HL-60/S4 (cell line): Measurements from ENCODE around the gene TNFRSF14.
"Not testable (repeated sequence)": the region's sequence is repeated elsewhere in the genome, so short reads cannot be mapped to it uniquely, and the experiment has no call there.

Source experiments
- in situ Hi-C: fragments of 300-500 bp; cut with MboI; formaldehyde crosslinking; loops from 2 replicates; pipeline ENCODE4 v1.14.3; 2022; ENCODE audit warnings: low sequenced_read_pairs

Gene TNFRSF14

DNA sequence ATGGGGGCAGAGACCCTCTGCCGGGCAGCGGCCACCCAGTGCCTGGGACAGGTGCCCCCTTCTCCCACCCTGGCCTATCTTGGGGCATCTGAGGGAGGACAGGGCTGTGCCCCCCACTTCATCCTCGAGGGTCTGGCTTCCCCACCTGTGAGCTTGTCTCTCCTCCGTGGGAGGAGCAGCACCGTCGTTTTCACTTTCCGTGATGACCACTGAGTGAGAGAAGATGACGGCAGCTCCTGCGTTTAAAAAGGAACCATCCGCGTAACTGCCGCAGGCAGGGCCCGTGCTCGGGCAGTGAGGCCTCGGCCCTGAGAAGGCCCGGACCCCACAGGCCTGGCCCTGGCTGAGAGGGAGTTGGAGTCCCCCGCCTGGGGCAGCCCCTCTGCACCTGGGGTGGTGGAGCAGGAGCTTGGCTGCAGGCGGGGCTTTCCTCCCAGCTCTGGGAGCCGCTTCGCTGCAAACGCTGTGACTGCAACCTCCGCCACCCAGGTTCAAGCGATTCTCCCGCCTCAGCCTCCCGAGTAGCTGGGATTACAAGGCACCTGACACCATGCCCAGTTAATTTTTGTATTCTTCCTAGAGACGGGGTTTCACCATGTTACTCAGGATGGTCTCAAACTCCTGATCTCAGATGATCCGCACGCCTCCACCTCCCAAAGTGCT lies 6.7 kb upstream of the TNFRSF14 start:
- in situ Hi-C loops, result loop anchor here (10.0 to 25.0 kb wide), 2 partner anchors 135 to 362 kb away; partner anchors contain the start of genes FAAP20 and PEX10

DNA sequence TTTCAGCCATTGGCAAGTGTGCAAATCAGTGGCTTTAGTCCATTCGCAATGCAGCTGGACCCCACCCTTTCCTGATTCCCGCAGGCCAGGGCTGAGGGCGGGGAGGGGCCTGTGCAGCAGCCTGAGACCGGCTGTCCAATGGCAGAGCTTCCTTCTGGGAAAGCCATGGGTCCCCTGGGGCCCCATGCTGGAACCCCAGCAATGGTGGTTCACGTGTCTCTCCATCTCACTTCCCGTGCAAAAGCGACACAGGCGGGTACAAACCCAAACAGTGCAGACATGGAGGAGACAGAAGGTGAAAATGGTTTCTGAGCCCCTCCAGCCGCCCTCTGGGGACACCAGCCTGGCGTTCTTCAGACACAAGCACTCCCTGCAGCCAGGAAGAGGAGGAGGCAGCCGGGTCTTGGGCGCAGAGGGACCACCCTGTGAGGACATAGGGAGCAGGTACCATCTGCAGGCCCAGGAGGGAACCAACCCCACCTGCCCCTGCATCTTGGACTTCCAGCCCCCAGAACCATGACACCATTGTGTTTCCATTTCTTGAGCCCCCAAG lies 5.8 kb upstream of the TNFRSF14 start:
- in situ Hi-C loops, result not testable (repeated sequence)

DNA sequence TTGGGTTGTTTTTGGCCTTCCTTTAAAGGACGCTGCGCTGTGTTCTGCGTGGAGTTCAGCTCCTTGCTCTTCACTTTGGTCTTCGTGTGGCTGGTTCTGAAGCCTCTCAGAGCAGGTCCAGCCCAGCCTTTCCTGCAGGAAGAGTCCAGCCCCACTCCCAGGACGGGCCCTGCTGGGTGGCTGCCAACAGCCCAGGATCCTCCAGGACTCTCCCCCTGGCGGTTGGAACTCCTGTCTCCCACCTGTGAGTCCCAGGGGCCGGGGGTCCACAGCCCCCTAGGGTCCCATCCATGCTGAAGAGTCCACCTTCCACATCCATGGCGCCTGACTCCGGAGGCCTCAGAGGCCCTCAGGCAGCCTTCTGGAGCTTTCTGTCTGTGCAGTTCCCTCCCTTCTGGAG lies 4.6 kb upstream of the TNFRSF14 start:
- in situ Hi-C loops, result not testable (repeated sequence)

DNA sequence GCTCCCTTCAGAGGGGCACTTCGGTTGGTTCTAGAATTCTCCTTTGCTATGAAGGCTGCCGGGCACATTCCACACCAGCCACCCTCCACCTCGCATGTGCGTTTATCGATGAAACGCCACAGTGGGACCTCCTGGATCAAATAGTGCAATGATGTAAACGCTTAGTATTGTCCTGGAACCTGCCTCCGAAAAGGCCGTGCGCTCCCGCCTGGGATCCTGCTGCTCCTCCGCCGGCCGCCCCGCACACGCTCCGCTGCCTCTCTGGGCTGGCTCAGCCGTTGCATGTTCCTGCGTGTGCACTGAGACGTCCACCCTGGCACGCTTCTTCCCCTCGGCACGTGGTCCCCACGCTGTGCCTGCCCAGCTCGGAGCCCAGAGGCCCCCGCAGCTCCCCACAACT lies 4.0 kb upstream of the TNFRSF14 start:
- in situ Hi-C loops, result no loop called here

DNA sequence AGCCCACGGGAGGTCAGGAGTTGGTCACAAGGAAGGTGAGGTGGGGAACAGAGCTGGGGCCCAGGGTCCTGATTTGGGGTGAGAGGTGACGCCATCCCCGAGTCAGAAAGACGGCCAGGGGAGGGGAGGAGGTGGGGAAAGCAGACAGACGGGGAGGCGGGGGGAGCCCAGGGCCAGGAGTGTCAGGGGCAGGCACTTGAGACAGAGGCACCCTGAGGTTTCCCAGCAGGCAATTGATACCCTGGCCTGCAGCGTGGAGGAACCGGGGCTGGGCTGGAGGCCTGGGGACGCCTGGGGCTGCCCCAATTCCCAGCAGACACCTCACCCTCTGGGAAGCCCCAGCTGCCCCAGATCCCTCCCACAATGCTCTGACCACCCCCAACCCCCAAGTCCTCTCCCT lies 3.1 kb upstream of the TNFRSF14 start:
- in situ Hi-C loops, result not testable (repeated sequence)

DNA sequence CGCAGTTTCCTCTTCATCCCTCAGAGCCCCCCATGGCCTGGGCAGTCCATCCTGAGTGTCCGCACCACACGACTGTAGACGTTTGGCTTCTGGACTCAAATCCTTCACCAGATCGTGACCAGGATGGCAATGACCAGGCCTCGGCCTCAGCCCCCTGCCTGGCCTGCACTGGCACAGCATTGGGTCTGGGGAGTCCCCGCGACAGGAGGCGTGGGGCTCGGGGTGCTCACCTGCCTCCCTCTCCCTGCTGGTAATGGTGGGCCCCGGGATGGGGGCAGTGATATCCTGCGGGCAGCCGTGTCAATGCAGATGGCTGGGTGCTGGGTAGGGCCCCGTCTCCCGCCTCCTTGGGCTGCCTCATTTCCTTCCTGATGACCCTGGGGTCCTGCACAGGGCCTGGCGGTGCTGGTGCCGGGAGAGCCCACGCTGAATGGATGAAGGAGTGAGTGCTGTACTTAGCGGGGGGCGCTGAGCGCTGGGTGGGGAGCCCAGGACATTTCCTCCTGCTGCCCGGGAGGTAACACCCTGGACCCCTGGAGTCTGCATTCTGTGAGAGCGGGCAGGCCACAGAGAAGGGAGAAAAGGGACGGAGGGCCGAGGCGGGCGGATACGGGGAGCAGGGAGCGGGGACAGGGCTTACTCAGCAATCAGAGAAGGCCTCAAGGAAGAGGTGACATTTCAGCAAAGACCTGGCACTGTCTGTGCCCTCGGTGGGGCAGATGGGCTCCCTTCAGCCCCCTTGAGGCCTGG lies 2.1 kb upstream of the TNFRSF14 start:
- in situ Hi-C loops, result no loop called here

DNA sequence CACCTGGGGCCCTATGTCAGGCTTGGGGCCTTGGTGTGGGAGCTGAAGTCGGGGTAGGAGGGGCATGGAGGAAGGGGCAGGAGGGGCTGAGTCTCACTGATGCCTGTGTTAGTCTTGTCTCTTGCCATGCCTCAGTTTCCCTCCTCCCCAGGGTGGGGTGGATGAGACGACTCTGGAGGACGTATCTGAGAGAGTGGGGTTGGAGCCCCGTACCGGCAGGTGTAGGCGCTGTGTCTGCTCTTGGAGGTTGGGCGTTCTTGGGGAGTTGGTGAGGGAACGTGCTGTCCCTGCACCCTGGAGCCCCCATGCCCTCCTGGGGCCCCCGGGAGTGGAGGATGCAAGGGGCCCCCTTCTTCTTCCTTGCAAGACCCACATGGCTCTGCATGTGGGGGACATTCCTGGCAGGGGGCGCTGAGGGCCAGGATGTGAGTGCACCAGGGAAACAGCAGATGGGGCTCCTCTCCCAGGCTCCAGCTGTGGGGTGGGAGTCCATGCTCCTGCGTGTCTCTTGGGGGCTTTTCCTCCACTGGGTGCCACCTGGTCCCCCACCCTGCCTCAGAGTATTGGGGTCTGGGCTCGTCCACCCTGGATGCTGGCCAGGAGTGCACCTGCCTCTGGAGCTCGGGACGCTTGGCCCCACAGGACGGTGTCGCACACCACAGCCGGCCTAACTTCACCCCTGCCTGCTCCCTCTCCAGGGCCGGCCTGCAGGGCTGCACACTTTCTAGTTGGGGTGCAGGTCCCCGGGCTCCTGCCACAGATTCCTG lies 1.4 kb upstream of the TNFRSF14 start:
- in situ Hi-C loops, result no loop called here

DNA sequence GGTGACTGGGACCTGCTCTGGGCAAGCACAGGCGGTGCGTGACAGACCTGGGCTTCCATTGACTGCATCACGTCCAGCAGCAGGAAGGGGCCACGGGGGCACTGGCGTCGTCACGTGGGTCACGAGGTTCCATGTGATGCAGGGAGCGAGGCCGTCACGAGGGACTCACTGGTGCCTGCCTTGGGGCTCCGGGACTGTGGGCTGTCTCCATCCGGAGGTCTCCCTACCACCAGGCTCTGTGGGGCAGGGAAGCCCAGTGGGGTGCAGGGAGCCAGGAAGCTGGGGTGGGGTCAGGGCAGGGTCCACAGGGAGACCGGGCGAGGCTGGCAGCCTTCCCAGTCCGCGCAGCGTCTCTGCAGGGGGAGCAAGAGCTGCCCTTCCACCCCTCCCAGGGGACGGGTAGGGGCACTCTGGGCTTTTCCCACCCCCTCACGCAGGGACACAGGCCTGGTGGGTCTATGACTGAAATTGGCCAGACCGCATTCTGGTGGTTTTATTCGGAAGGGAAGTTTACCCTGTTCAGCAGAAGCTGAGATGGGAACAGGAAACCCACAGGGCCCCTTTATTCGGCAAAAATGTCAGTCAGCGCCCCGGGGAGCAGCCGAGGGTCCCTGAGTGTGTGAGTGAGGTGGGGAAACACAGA lies 416 bp upstream of the TNFRSF14 start:
- in situ Hi-C loops, result no loop called here

DNA sequence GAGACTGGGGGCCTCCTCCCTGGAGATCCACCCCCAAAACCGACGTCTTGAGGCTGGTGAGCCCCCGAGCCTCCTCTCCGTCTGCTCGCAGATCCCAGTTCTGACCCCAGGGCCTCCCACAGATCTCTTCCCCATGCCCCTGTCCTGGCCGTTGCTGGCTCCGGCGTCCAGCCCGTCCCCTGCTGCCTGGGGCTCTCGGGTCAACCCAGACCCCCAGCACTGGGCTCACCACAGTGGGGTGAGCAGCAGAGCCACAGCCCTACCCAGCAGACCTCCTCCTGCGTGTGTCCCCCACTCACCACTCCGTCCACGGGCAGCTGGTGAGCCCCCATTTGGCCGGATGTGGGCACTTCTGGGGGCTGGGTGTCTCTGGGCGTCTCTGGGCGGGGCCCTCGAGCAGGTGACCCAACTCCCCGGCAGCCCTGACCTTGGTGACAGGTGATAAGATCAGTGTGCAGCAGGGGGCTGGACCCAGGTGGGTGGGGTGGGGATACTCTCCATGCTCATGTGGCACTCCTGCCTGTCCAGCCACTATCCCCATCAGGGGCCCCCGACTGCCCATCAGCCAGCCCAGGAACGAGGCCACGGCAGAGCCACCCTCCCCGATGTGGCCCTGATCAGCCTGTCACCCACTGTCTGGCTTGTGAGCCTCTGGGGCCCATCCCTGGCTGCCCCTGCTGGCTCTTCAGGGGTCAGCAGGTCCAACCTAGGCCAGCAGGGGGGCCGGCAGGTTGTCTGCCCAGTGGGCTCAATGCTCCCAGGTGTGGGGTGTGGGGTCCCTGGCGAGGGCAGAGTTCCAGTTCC lies 709 bp downstream of the TNFRSF14 start:
- in situ Hi-C loops, result no loop called here

DNA sequence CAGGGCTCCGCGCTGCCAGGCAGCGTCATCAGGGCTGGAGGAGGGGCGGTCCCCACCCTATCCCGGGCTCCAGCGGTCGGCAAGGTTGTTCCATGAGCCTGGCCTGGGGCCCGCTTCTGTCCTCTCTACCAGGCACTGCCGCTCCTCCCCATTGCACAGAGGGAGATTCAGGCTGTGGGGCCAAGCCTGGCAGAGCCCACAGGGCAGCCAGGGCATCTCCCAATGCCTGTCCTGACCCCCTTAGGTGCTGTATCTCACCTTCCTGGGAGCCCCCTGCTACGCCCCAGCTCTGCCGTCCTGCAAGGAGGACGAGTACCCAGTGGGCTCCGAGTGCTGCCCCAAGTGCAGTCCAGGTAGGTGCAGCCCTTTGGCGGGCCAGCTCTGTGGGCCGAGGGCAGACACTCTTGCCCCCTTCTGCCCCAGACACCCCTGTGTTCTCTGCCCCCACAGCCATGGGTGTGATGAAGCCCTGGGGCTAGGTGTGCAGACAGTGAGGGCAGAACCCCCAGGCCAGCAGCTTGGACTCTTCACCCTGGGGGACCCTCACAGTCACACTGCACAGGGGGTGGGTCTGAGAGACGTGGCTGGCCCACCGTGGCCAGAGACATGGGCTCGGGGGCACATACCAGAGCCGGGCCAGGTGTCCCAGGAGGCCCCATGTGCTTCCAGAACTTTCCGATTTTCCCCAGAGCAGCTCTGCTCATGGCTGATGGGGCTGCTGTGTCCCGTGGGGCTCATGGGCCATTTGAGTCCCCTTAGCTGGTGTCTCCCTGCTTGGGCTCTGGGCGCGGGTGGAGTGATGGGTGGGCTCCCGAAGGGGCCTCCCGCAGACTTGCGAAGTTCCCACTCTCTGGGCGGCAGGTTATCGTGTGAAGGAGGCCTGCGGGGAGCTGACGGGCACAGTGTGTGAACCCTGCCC lies 1.6 kb downstream of the TNFRSF14 start:
- in situ Hi-C loops, result no loop called here

DNA sequence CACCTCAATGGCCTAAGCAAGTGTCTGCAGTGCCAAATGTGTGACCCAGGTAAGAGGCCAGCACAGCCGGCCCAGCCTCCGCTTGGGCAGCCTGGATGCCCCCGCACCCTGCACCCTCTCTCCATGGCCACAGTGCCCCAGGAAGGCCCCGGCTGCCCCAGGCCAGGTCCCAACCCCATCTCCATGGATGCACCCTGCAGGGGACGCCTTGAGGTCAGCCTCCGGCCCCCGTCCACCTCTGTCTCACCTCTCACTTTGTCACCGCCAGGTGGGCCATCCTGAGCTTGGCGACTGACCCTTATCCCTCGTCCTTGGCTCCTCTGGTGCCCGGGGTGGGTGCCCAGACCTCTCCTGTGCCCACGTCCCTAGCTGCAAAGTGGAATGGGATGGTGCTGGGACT lies 2.2 kb downstream of the TNFRSF14 start:
- in situ Hi-C loops, result no loop called here

DNA sequence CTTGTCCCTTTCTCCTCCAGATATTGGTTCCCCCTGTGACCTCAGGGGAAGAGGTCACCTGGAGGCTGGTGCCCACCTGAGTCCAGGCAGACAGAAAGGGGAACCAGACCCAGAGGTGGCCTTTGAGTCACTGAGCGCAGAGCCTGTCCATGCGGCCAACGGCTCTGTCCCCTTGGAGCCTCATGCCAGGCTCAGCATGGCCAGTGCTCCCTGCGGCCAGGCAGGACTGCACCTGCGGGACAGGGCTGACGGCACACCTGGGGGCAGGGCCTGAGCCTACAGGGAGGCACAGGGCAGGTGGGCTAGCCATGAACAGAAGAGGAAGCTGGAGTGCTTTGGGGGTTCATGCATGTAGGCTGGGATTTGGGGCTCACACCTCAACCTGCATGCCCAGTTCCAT lies 2.7 kb downstream of the TNFRSF14 start:
- in situ Hi-C loops, result no loop called here

DNA sequence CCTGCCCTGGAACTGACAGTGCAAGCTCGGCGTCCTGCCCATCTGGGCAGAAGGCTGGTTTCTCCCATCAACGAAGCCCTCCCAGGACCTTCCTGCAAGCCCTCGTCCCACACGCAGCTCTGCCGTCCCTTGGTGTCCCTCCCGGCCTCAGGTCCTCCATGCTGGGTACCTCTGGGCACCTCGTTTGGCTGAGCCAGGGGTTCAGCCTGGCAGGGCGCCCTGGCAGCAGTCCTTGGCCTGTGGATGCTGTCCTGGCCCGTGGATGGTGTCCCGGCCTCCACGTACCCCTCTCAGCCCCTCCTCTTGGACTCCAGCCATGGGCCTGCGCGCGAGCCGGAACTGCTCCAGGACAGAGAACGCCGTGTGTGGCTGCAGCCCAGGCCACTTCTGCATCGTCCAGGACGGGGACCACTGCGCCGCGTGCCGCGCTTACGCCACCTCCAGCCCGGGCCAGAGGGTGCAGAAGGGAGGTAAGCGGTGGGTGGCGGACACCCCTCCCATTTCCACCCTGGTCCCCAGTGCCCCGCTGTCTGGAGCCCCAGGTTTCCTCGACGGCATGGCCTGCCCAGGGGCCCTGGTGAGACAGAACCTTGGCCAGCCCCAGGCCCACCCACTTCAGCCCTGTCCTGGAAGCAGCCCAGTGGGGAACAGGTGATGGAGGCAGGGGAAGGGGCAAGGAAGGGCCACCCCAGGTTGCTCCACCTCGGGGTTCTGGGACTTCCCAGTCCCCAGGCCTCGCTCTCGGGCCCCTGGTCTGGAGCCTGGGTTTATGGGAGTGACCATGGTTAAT lies 3.5 kb downstream of the TNFRSF14 start:
- in situ Hi-C loops, result no loop called here

DNA sequence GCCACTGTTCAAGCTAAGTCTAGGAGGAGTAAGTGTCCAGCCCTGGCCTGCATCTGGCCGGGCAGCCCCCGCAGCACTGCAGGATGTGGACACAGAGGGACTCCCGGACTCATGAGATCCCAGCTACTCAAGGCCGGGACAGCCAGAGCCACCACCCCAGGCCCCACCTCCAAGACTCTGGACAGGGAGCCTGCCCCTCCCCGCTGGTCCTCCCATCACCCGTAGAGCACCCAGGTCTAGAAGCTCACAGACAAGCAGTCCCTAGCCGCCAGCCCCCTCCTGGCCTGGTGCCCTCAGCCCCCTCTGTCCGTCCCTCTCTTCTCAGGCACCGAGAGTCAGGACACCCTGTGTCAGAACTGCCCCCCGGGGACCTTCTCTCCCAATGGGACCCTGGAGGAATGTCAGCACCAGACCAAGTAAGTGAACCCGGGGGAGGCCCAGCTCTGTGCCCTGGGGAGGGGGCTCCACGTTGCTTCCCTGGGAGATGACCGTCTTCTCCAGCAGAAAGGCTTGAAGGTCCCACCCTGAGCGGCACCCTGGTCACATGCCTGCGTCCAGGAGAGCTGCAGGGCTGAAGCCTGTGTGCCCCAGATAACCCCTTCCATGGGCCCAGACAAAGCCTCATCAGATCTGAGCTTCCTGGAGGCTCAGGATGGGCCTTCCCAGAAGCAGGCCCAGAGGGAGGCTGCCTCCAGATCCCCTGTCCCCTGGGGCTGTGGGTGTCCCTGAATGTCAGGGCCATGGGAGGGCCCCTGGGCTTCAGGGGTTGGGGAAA lies 4.3 kb downstream of the TNFRSF14 start:
- in situ Hi-C loops, result no loop called here

DNA sequence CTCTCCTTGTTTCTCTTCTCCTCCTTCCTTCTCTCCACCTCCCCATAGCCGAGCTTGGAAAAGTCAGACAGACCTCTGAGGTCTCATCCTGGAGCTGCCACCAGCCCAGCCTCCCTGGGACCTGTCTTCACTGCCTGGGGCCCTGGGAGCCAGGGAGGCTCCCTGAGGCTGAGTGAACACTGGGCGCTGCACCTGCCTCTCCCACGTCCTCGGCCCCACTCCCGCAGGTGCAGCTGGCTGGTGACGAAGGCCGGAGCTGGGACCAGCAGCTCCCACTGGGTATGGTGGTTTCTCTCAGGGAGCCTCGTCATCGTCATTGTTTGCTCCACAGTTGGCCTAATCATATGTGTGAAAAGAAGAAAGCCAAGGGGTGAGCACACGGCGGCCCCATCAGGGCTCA lies 5.3 kb downstream of the TNFRSF14 start:
- in situ Hi-C loops, result no loop called here

DNA sequence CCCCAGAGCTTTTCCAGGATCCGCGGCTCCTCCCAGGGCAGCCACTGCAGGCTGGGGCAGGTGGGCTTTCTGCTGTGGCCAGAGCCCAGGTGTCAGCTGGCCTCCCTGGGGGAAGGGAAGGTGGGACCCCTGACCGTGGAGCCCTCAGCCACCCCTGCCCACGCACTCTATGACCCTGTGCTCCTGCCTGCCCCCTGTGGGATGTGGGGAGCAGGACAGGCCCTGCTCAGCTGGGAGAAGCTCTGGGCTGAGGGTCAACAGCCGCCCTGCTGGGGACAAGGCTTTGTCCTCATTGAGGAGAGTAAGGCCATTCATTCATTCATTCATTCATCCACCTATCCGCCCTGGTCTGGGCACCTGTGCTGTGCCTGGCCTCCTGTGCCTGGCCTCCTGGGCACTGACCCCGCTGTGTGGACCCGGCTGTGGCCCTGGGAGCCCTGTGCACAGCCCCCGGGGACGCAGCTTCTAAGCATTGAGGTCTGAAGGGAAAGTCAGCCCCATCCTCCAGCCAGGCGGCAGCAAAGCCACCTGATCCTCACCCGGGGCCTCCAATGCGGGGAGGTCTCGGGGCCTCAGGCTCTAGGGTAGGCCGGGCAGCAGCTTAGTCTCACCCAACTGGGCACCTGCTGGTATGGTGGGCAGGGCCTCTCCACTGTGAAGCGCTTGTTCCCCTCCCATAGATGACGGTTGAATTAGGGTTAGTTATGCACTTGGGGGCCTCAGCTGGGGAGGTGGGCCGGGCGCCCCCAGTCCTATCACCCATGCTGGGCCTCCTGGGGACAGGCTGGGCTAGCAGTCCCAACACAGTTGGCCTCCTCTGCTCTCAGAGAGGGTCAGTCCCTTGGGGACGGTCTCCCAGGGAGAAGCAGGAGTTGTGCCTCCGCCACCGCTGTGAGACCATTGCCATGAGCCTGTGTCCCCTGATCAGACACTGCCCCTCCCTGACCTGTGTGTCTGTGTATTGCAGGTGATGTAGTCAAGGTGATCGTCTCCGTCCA lies 6.0 kb downstream of the TNFRSF14 start:
- in situ Hi-C loops, result no loop called here
